Naive thymus-derived CD8-positive, alpha-beta T cell (primary cell): ENCODE measurements around the gene CRB2. TPM values are rescaled to one million over a fixed set of nuclear protein-coding genes. Genes with fewer than 3 reads are reported as not detected.
"Not testable (repeated sequence)": the region's sequence is repeated elsewhere in the genome, so short reads cannot be mapped to it uniquely, and the experiment has no call there.

ENCODE experiments used
- ATAC-seq, 2 donors: fragments of 150-1000 bp; cut with Tn5 transposase in 1 of 2; sonication (Bioruptor Pico), chemical (Tn5 transposase) in 1 of 2; 1 replicate in 1 of 2; 2 replicates in 1 of 2; pipeline ENCODE4 v1.10.0; 2021; ENCODE audit warnings: mild to moderate bottlenecking in 2 of 2, moderate library complexity in 2 of 2
- POLR2A ChIA-PET: fragments of 350-600 bp; sonication (Branson Sonifier 250); formaldehyde crosslinking; loops from one replicate; lab custom pipeline; 2021; ENCODE audit warnings: antibody characterized with exemption; lab: Charles Lee
- DNase-seq, 10 donors: peaks; one replicate each; pipeline versions ENCODE4 v3.0.0 to v3.0.0-alpha.2; 2020 to 2022
- H3K27ac Mint-ChIP-seq, 10 donors: one replicate each; pipeline ENCODE4 v1.8.0; 2020 to 2022; ENCODE audit warnings: mild to moderate bottlenecking in 10 of 10, mixed read lengths in 10 of 10, moderate library complexity in 4 of 10, inconsistent platforms in 1 of 10
- H3K27me3 Mint-ChIP-seq, 5 donors: one replicate each; pipeline ENCODE4 v1.8.0; 2021 to 2022; ENCODE audit warnings: mixed read lengths in 5 of 5
- H3K36me3 Mint-ChIP-seq, 3 donors: one replicate each; pipeline ENCODE4 v1.8.0; 2020 to 2022; ENCODE audit warnings: mixed read lengths in 3 of 3, mild to moderate bottlenecking in 2 of 3, inconsistent platforms in 1 of 3
- H3K4me1 Mint-ChIP-seq, 4 donors: one replicate each; pipeline ENCODE4 v1.8.0; 2021 to 2022; ENCODE audit warnings: mixed read lengths in 4 of 4
- H3K4me3 Mint-ChIP-seq, 10 donors: one replicate each; pipeline ENCODE4 v1.8.0; 2020 to 2022; ENCODE audit warnings: mild to moderate bottlenecking in 10 of 10, mixed read lengths in 10 of 10, moderate library complexity in 6 of 10, inconsistent platforms in 1 of 10
- H3K9me3 Mint-ChIP-seq, 9 donors: one replicate each; pipeline ENCODE4 v1.8.0; 2020 to 2022; ENCODE audit warnings: mixed read lengths in 9 of 9, mild to moderate bottlenecking in 3 of 9, inconsistent platforms in 1 of 9, moderate library complexity in 1 of 9
- polyA plus RNA-seq, 3 donors: library from polyadenylated mRNA; unstranded; fragments of 300-500 nt; fragmentation: Illumina TruSeq; gene quantifications; one replicate each; pipeline ENCODE4 v1.2.3, GENCODE V29; 2021
- total RNA-seq, 8 experiments: library from RNA in 2 of 8; stranded (reverse) in 2 of 8; gene quantifications; one replicate each; pipeline ENCODE4 v1.2.3 and lab custom pipeline; 2021 to 2026

Gene CRB2
- total and polyA plus RNA-seq, 5 experiments from 2014 or later: 0.08 to 0.25 (median 0.18) TPM; not detected in 2

- Mint-ChIP-seq H3K4me3 (peak overlapping the region in 1 of 10 donors; percentile 2), H3K27ac (no peak overlapping the region), H3K9me3 (peaks cover 0 to 5% (median 0%) of the 10 kb centered on the region in 9 donors), H3K36me3 (peaks cover 0 to 10% (median 6%) of the 10 kb centered on the region in 3 donors), H3K27me3 (no peaks in the 10 kb centered on the region), H3K4me1 (peaks cover 0 to 2% (median 0%) of the 10 kb centered on the region in 4 donors)
- ATAC-seq: no peak
- no peak for DNase-seq
- POLR2A ChIA-PET: interaction anchor here (0.6 kb wide), 1 partner anchor 10 kb away, joined by 4 read pairs; no protein-coding TSS in a partner anchor
Measured at GRCh38 chr9:123395689-123396511, 39.9 kb downstream of the CRB2 start.

GRCh38 chr9:123397975-123398374, 42.0 kb downstream of the CRB2 start:
- Mint-ChIP-seq H3K27me3 (no peaks in the 10 kb centered on the region), H3K9me3 (peaks cover 0 to 5% (median 0%) of the 10 kb centered on the region in 9 donors), H3K27ac (no peak overlapping the region), H3K4me3 (no peak overlapping the region), H3K36me3 (peaks cover 0 to 6% (median 5%) of the 10 kb centered on the region in 3 donors), H3K4me1 (peaks cover 0 to 2% (median 0%) of the 10 kb centered on the region in 4 donors)
- POLR2A ChIA-PET: no interaction called here
- ATAC-seq (no peak), DNase-seq (no peak)

GRCh38 chr9:123398938-123399337, 42.9 kb downstream of the CRB2 start:
- H3K27me3 Mint-ChIP-seq, H3K9me3 Mint-ChIP-seq, ATAC-seq, POLR2A ChIA-PET, H3K4me3 Mint-ChIP-seq, H3K36me3 Mint-ChIP-seq, H3K4me1 Mint-ChIP-seq, H3K27ac Mint-ChIP-seq, DNase-seq: not testable (repeated sequence)

- H3K36me3 Mint-ChIP-seq: peaks cover 0 to 4% (median under 1%) of the 10 kb centered on the region in 3 donors
- H3K4me3 Mint-ChIP-seq: no peak overlapping the region
- H3K27me3 Mint-ChIP-seq: no peaks in the 10 kb centered on the region
- POLR2A ChIA-PET: no interaction called here
- H3K27ac Mint-ChIP-seq: peak overlapping the region in 1 of 10 donors; percentile 69
- H3K4me1 Mint-ChIP-seq: peaks cover 0 to under 1% (median 0%) of the 10 kb centered on the region in 4 donors
- DNase-seq (no peak), ATAC-seq (no peak)
- no peaks in the 10 kb centered on the region for H3K9me3 Mint-ChIP-seq
Measured at GRCh38 chr9:123399803-123400378, 43.9 kb downstream of the CRB2 start.

GRCh38 chr9:123400926-123401503, 45.0 kb downstream of the CRB2 start:
- Mint-ChIP-seq H3K27me3 (no peaks in the 10 kb centered on the region), H3K4me1 (peaks cover 0 to under 1% (median under 1%) of the 10 kb centered on the region in 4 donors), H3K4me3 (no peak overlapping the region), H3K9me3 (no peaks in the 10 kb centered on the region), H3K36me3 (peaks cover 0 to 2% (median 0%) of the 10 kb centered on the region in 3 donors), H3K27ac (peak overlapping the region in 2 of 10 donors; percentile 28 to 40)
- no peak for ATAC-seq
- POLR2A ChIA-PET: no interaction called here
- DNase-seq: no peak

- POLR2A ChIA-PET: no interaction called here
- peak in 2 of 10 donors; percentile 12 to 15 for DNase-seq
- H3K27ac Mint-ChIP-seq: no peak overlapping the region
- H3K36me3 Mint-ChIP-seq: peaks cover 0 to 2% (median 0%) of the 10 kb centered on the region in 3 donors
- peaks cover 6 to 11% (median 9%) of the 10 kb centered on the region in 4 donors for H3K4me1 Mint-ChIP-seq
- no peaks in the 10 kb centered on the region for H3K9me3 Mint-ChIP-seq
- no peak overlapping the region for H3K4me3 Mint-ChIP-seq
- no peak for ATAC-seq
- H3K27me3 Mint-ChIP-seq: no peaks in the 10 kb centered on the region
Measured at GRCh38 chr9:123401879-123402513, 46.0 kb downstream of the CRB2 start.

- H3K27ac Mint-ChIP-seq: peak overlapping the region in 3 of 10 donors; percentile 29 to 44 (median 41)
- no peaks in the 10 kb centered on the region for H3K9me3 Mint-ChIP-seq
- POLR2A ChIA-PET: no interaction called here
- no peaks in the 10 kb centered on the region for H3K36me3 Mint-ChIP-seq
- H3K4me1 Mint-ChIP-seq: peaks cover 9 to 17% (median 10%) of the 10 kb centered on the region in 4 donors
- H3K27me3 Mint-ChIP-seq: no peaks in the 10 kb centered on the region
- no peak for ATAC-seq
- no peak for DNase-seq
- H3K4me3 Mint-ChIP-seq: no peak overlapping the region
Measured at GRCh38 chr9:123402981-123403509, 47.0 kb downstream of the CRB2 start.

- peaks cover 9 to 17% (median 11%) of the 10 kb centered on the region in 4 donors for H3K4me1 Mint-ChIP-seq
- no peak for ATAC-seq
- H3K9me3 Mint-ChIP-seq: no peaks in the 10 kb centered on the region
- no peak overlapping the region for H3K4me3 Mint-ChIP-seq
- POLR2A ChIA-PET: interaction anchor here (0.6 kb wide), 1 partner anchor 31 kb away, joined by 4 read pairs; no protein-coding TSS in a partner anchor
- H3K36me3 Mint-ChIP-seq: no peaks in the 10 kb centered on the region
- no peaks in the 10 kb centered on the region for H3K27me3 Mint-ChIP-seq
- DNase-seq: no peak
- peak overlapping the region in 6 of 10 donors; percentile 38 to 75 (median 58) for H3K27ac Mint-ChIP-seq
Measured at GRCh38 chr9:123406016-123406415, 50.0 kb downstream of the CRB2 start.

GRCh38 chr9:123406691-123407216, 50.8 kb downstream of the CRB2 start:
- DNase-seq: no peak
- Mint-ChIP-seq H3K4me3 (no peak overlapping the region), H3K4me1 (peaks cover 9 to 17% (median 11%) of the 10 kb centered on the region in 4 donors), H3K9me3 (no peaks in the 10 kb centered on the region), H3K36me3 (no peaks in the 10 kb centered on the region), H3K27me3 (no peaks in the 10 kb centered on the region), H3K27ac (peak overlapping the region in 6 of 10 donors; percentile 37 to 75 (median 60))
- POLR2A ChIA-PET: no interaction called here
- no peak for ATAC-seq

- Mint-ChIP-seq H3K27me3 (no peaks in the 10 kb centered on the region), H3K4me3 (no peak overlapping the region), H3K9me3 (no peaks in the 10 kb centered on the region), H3K36me3 (peaks cover 0 to 5% (median 0%) of the 10 kb centered on the region in 3 donors), H3K4me1 (peaks cover 9 to 17% (median 11%) of the 10 kb centered on the region in 4 donors), H3K27ac (peak overlapping the region in 1 of 10 donors; percentile 2)
- DNase-seq: no peak
- ATAC-seq: no peak
- POLR2A ChIA-PET: no interaction called here
Measured at GRCh38 chr9:123407217-123407851, 51.3 kb downstream of the CRB2 start.

GRCh38 chr9:123408313-123409262, 52.6 kb downstream of the CRB2 start:
- POLR2A ChIA-PET: no interaction called here
- peaks cover 0 to 5% (median 0%) of the 10 kb centered on the region in 3 donors for H3K36me3 Mint-ChIP-seq

More at GRCh38 chr9:123408313-123409262, 52.6 kb downstream of the CRB2 start:
- DNase-seq: no peak
- peak overlapping the region in 2 of 10 donors; percentile 49 to 67 for H3K27ac Mint-ChIP-seq
- no peaks in the 10 kb centered on the region for H3K9me3 Mint-ChIP-seq
- peaks cover 9 to 17% (median 11%) of the 10 kb centered on the region in 4 donors for H3K4me1 Mint-ChIP-seq
- no peak for ATAC-seq
- no peak overlapping the region for H3K4me3 Mint-ChIP-seq
- no peaks in the 10 kb centered on the region for H3K27me3 Mint-ChIP-seq
